Liver (tissue), 3 donors: Measurements from ENCODE around the gene FAM185A.
"Not testable (repeated sequence)": the region's sequence is repeated elsewhere in the genome, so short reads cannot be mapped to it uniquely, and the experiment has no call there.

Source experiments
- ATF3 ChIP-seq: IDR thresholded peaks from 2 replicates; pipeline ENCODE4 v1.6.1; 2016; ENCODE audit warnings: antibody characterized with exemption
- CTCF ChIP-seq: fragments of 150-350 bp; IDR thresholded peaks from 2 replicates; pipeline ENCODE4 v1.5.1; 2017; ENCODE audit warnings: improper control_type of control experiment, low read depth, low read length; ENCODE audit not compliant: missing input control
- EGR1 ChIP-seq, 2 donors: IDR thresholded peaks; 2 replicates each; pipeline ENCODE4 v1.6.1; 2016 to 2018; ENCODE audit warnings: antibody characterized with exemption in 2 of 2, low read depth in 2 of 2
- REST ChIP-seq: IDR thresholded peaks from 2 replicates; pipeline ENCODE4 v1.6.1; 2016; ENCODE audit warnings: antibody characterized with exemption, mild to moderate bottlenecking
- TAF1 ChIP-seq: conservative IDR thresholded peaks from 2 replicates; pipeline ENCODE4 v1.6.1; 2016; ENCODE audit warnings: antibody characterized with exemption, mild to moderate bottlenecking
- YY1 ChIP-seq: IDR thresholded peaks from 2 replicates; pipeline ENCODE4 v1.6.1; 2016; ENCODE audit warnings: antibody characterized with exemption, mild to moderate bottlenecking
- TF ChIP-seq, protein P1 (sequence below): IDR thresholded peaks from 2 replicates; pipeline ENCODE4 v1.6.1; 2016; ENCODE audit warnings: antibody characterized with exemption
- donor health status: healthy.
- donor health status: healthy.

DNA sequence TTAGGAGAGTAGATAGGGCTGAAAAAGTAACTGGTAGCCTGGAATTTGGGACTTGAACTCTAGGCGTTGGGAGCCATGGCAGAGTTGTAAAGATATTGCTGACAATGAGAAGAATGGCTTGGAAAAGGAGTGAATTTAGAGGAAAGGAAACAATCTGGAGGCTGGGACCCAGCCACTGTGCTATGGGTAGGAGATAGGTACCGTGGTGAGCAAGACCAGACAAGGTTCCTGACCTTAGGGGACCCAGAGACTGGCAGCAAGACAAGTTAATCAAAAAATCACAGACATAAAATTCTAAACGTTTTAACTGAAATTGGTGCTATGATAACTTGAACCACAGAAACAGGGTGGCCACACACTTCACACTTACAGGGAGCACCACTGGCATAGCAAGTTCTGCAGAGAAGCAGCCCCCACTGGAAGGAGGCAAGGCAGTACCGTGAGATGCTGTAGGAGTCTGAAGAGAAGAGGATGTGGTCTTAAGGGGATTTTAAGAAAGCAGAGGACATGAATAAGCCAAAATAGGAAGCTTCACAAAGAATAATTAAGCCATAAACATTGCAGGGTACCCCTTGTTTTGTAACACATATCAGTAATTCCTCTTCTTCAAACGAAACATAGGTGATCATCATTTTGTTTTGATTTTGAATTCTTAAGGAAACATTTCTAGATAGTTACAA, 35.6 kb upstream of the FAM185A start:
- not testable (repeated sequence) for TF ChIP-seq CTCF; TAF1; REST; YY1; EGR1 (IDR thresholded peaks at IDR 0.05; ENCODE audit: low read depth in 2 of 2); ATF3
- TF ChIP-seq, protein P1, sequence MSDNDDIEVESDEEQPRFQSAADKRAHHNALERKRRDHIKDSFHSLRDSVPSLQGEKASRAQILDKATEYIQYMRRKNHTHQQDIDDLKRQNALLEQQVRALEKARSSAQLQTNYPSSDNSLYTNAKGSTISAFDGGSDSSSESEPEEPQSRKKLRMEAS: not testable (repeated sequence)
